B cell (primary cell): ENCODE data around the gene LCE2C. TPM values are rescaled to one million over a fixed set of nuclear protein-coding genes. Genes with fewer than 3 reads are reported as not detected.

ENCODE experiments used
- ATAC-seq: fragments of 200-7000 bp; cut with Tn5 transposase; one replicate; pipeline ENCODE4 v1.10.0; 2021; ENCODE audit warnings: low read depth, mild to moderate bottlenecking, moderate number of reproducible peaks, moderate library complexity
- CTCF ChIA-PET: fragments of 350-600 bp; sonication (Branson Sonifier 250); formaldehyde crosslinking; loops from one replicate; lab custom pipeline; 2021; ENCODE audit warnings: antibody characterized with exemption, inconsistent platforms; lab: Charles Lee
- POLR2A ChIA-PET: fragments of 350-600 bp; sonication (Branson Sonifier 250); formaldehyde crosslinking; loops from one replicate; lab custom pipeline; 2021; ENCODE audit warnings: antibody characterized with exemption; lab: Charles Lee
- DNase-seq: peaks from one replicate; pipeline ENCODE4 v3.0.0; 2013
- H2AFZ ChIP-seq: 2 replicates; pipeline ENCODE4 v1.6.1; 2012; ENCODE audit warnings: mild to moderate bottlenecking, low read depth, low read length; ENCODE audit not compliant: insufficient read depth, poor library complexity, severe bottlenecking
- H3K27ac ChIP-seq, 2 donors: 1 replicate in 1 of 2; 2 replicates in 1 of 2; pipeline ENCODE4 v1.5.1; 2012 to 2013; ENCODE audit warnings: low read length in 2 of 2, mild to moderate bottlenecking in 2 of 2, moderate library complexity in 1 of 2
- H3K27me3 ChIP-seq, 4 experiments: fragments of 200-600 bp in 1 of 4; sonication (generic) in 1 of 4; replicated peaks in 1 of 4; 1 replicate in 2 of 4; 2 replicates in 2 of 4; pipeline versions ENCODE4 v1.6.1 to v1.7.0; 2013 to 2016; ENCODE audit warnings: low read length in 3 of 4, mild to moderate bottlenecking in 2 of 4, mixed read lengths in 1 of 4, moderate library complexity in 1 of 4; ENCODE audit not compliant: insufficient read depth in 4 of 4, control insufficient read depth in 3 of 4; ENCODE audit errors: control extremely low read depth in 1 of 4
- H3K36me3 ChIP-seq, 2 experiments: replicated peaks in 1 of 2; 1 replicate in 1 of 2; 2 replicates in 1 of 2; pipeline versions ENCODE4 v1.6.1 to v1.7.1; 2013; ENCODE audit warnings: low read length in 1 of 2; ENCODE audit not compliant: insufficient read depth in 2 of 2, control insufficient read depth in 1 of 2; ENCODE audit errors: control extremely low read depth in 1 of 2, extremely low read depth in 1 of 2
- H3K4me1 ChIP-seq, 2 donors: fragments of 200-600 bp in 1 of 2; sonication (generic) in 1 of 2; 1 replicate in 1 of 2; 2 replicates in 1 of 2; pipeline versions ENCODE4 v1.5.1 to v1.6.1; 2013 to 2017; ENCODE audit warnings: low read length in 2 of 2; ENCODE audit not compliant: control insufficient read depth in 2 of 2, insufficient read depth in 2 of 2
- H3K4me2 ChIP-seq: replicated peaks from 2 replicates; pipeline ENCODE3; 2012; ENCODE audit warnings: mild to moderate bottlenecking, low read depth, low read length; ENCODE audit not compliant: poor library complexity, severe bottlenecking
- H3K4me3 ChIP-seq, 5 experiments: fragments of 200-600 bp in 1 of 5; sonication (generic) in 1 of 5; 1 replicate in 3 of 5; 2 replicates in 2 of 5; pipeline versions ENCODE4 v1.5.1 to v1.7.0; 2011 to 2016; ENCODE audit warnings: low read length in 4 of 5, mild to moderate bottlenecking in 4 of 5, low read depth in 2 of 5, control low read depth in 1 of 5, moderate library complexity in 1 of 5; ENCODE audit not compliant: insufficient read depth in 1 of 5; ENCODE audit errors: control extremely low read depth in 1 of 5, extremely low read depth in 1 of 5
- H3K79me2 ChIP-seq: fragments of 200-600 bp; sonication (generic); one replicate; pipeline ENCODE4 v1.6.0; 2016; ENCODE audit warnings: low read length; ENCODE audit not compliant: control insufficient read depth, insufficient read depth
- H3K9ac ChIP-seq: fragments of 200-600 bp; sonication (generic); 2 replicates; pipeline ENCODE4 v1.6.1; 2017; ENCODE audit warnings: mild to moderate bottlenecking, low read length, moderate library complexity
- H3K9me3 ChIP-seq, 3 donors: one replicate each; pipeline versions ENCODE4 v1.6.1 to v1.7.1; 2013; ENCODE audit warnings: low read length in 2 of 3; ENCODE audit not compliant: control insufficient read depth in 2 of 3, insufficient read depth in 1 of 3; ENCODE audit errors: control extremely low read depth in 1 of 3
- H4K20me1 ChIP-seq: 2 replicates; pipeline ENCODE4 v1.6.0; 2012; ENCODE audit warnings: mild to moderate bottlenecking, low read length; ENCODE audit not compliant: insufficient read depth, control insufficient read depth, poor library complexity, severe bottlenecking
- H3K27ac Mint-ChIP-seq: one replicate; pipeline ENCODE4 v1.8.0; 2021; ENCODE audit warnings: mixed read lengths
- H3K27me3 Mint-ChIP-seq: one replicate; pipeline ENCODE4 v1.8.0; 2021; ENCODE audit warnings: mixed read lengths
- H3K4me1 Mint-ChIP-seq: one replicate; pipeline ENCODE4 v1.8.0; 2021; ENCODE audit warnings: mixed read lengths
- H3K4me3 Mint-ChIP-seq: one replicate; pipeline ENCODE4 v1.8.0; 2021; ENCODE audit warnings: mixed read lengths
- H3K9me3 Mint-ChIP-seq: one replicate; pipeline ENCODE4 v1.8.0; 2022; ENCODE audit warnings: mixed read lengths; ENCODE audit not compliant: insufficient read depth
- EZH2 ChIP-seq: IDR thresholded peaks from 2 replicates; pipeline ENCODE4 v1.6.1; 2012; ENCODE audit warnings: borderline replicate concordance, low read depth, mild to moderate bottlenecking, moderate library complexity, low read length; ENCODE audit not compliant: insufficient read depth, poor library complexity, severe bottlenecking
- intact Hi-C: fragments of 100-400 bp; cut with micrococcal nuclease; formaldehyde crosslinking; loops from one replicate; pipeline ENCODE4 v1.10.0; 2022
- polyA plus RNA-seq: library from polyadenylated mRNA; depleted of rRNA; stranded (reverse); fragments of >200 nt; gene quantifications from 2 replicates; pipeline ENCODE4 v1.2.3, GENCODE V29; 2012
- total RNA-seq, 2 donors: library from RNA; stranded (reverse); fragments of 120-200 nt in 1 of 2; gene quantifications; 1 replicate in 1 of 2; 2 replicates in 1 of 2; pipeline versions ENCODE4 v1.2.3 to v1.2.4, GENCODE V29; 2013 to 2022
- TF ChIP-seq, protein P1 (sequence below): fragments of 200-600 bp; IDR thresholded peaks from one replicate; pipeline ENCODE4 v1.8.0; 2022; ENCODE audit warnings: antibody characterized with exemption, mild to moderate bottlenecking

The LCE2C gene
- total and polyA plus RNA-seq, 2 donors (not counting 1 experiment from before 2014, with no cell fraction given) = not detected

GRCh38 chr1:152725261-152725660, 50.2 kb downstream of the LCE2C start:
- Mint-ChIP-seq H3K27me3 (peaks cover 25% of the 10 kb centered on the region), H3K27ac (no peak overlapping the region), H3K9me3 (no peaks in the 10 kb centered on the region), H3K4me3 (no peak overlapping the region), H3K4me1 (no peaks in the 10 kb centered on the region)
- CTCF ChIA-PET = no interaction called here
- H3K4me3 ChIP-seq = no peak overlapping the region
- ATAC-seq (no peak), DNase-seq (no peak)
- H3K79me2 ChIP-seq = no peaks in the 10 kb centered on the region
- no peaks in the 10 kb centered on the region for H4K20me1 ChIP-seq
- no peaks in the 10 kb centered on the region for H3K36me3 ChIP-seq
- no peak overlapping the region for H3K27ac ChIP-seq
- H3K4me2 ChIP-seq = no peak overlapping the region
- no peaks in the 10 kb centered on the region for H3K4me1 ChIP-seq
- H3K27me3 ChIP-seq = no peaks in the 10 kb centered on the region
- H3K9ac ChIP-seq = no peak overlapping the region
- intact Hi-C loops = no loop called here
- POLR2A ChIA-PET = no interaction called here
- no peaks in the 10 kb centered on the region for H3K9me3 ChIP-seq
- H2AFZ ChIP-seq = no peak overlapping the region
- TF ChIP-seq EZH2 = no peak
- TF ChIP-seq, protein P1, sequence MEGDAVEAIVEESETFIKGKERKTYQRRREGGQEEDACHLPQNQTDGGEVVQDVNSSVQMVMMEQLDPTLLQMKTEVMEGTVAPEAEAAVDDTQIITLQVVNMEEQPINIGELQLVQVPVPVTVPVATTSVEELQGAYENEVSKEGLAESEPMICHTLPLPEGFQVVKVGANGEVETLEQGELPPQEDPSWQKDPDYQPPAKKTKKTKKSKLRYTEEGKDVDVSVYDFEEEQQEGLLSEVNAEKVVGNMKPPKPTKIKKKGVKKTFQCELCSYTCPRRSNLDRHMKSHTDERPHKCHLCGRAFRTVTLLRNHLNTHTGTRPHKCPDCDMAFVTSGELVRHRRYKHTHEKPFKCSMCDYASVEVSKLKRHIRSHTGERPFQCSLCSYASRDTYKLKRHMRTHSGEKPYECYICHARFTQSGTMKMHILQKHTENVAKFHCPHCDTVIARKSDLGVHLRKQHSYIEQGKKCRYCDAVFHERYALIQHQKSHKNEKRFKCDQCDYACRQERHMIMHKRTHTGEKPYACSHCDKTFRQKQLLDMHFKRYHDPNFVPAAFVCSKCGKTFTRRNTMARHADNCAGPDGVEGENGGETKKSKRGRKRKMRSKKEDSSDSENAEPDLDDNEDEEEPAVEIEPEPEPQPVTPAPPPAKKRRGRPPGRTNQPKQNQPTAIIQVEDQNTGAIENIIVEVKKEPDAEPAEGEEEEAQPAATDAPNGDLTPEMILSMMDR = no peak

Other genes starting within 250 kb of the LCE2C start
- not detected in 2 replicates for gene LCE5A, start 164.5 kb upstream of the LCE2C start, total RNA-seq
- gene LCE5A, start 164.5 kb upstream of the LCE2C start, polyA plus RNA-seq = not detected in 2 replicates
- not detected in 2 replicates for gene CRCT1, start 160.8 kb upstream of the LCE2C start, total RNA-seq
- gene CRCT1, start 160.8 kb upstream of the LCE2C start, polyA plus RNA-seq = not detected in 2 replicates
- gene LCE3E, start 108.5 kb upstream of the LCE2C start, total RNA-seq = not detected in 2 replicates
- gene LCE3E, start 108.5 kb upstream of the LCE2C start, polyA plus RNA-seq = not detected in 2 replicates
- not detected in 2 replicates for gene LCE3D, start 94.8 kb upstream of the LCE2C start, total RNA-seq
- not detected in 2 replicates for gene LCE3D, start 94.8 kb upstream of the LCE2C start, polyA plus RNA-seq
- not detected in 2 replicates for gene LCE3C, start 75.0 kb upstream of the LCE2C start, total RNA-seq
- not detected in 2 replicates for gene LCE3C, start 75.0 kb upstream of the LCE2C start, polyA plus RNA-seq
- gene LCE3B, start 61.5 kb upstream of the LCE2C start, total RNA-seq = not detected in 2 replicates
- not detected in 2 replicates for gene LCE3B, start 61.5 kb upstream of the LCE2C start, polyA plus RNA-seq
- not detected in 2 replicates for gene LCE3A, start 52.2 kb upstream of the LCE2C start, total RNA-seq
- not detected in 2 replicates for gene LCE3A, start 52.2 kb upstream of the LCE2C start, polyA plus RNA-seq
- gene LCE2D, start 11.9 kb upstream of the LCE2C start, total RNA-seq = not detected in 2 replicates
- gene LCE2D, start 11.9 kb upstream of the LCE2C start, polyA plus RNA-seq = not detected in 2 replicates
- not detected in 2 replicates for gene LCE2B, start 10.8 kb downstream of the LCE2C start, total RNA-seq
- gene LCE2B, start 10.8 kb downstream of the LCE2C start, polyA plus RNA-seq = not detected in 2 replicates
- not detected in 2 replicates for gene LCE2A, start 23.1 kb downstream of the LCE2C start, total RNA-seq
- not detected in 2 replicates for gene LCE2A, start 23.1 kb downstream of the LCE2C start, polyA plus RNA-seq
- not detected in 2 replicates for gene LCE4A, start 32.9 kb downstream of the LCE2C start, total RNA-seq
- not detected in 2 replicates for gene LCE4A, start 32.9 kb downstream of the LCE2C start, polyA plus RNA-seq
- not detected in 2 replicates for gene KPRP, start 82.7 kb downstream of the LCE2C start, total RNA-seq
- gene KPRP, start 82.7 kb downstream of the LCE2C start, polyA plus RNA-seq = not detected in 2 replicates
- gene LCE1F, start 99.9 kb downstream of the LCE2C start, total RNA-seq = not detected in 2 replicates
- not detected in 2 replicates for gene LCE1F, start 99.9 kb downstream of the LCE2C start, polyA plus RNA-seq
- gene LCE1E, start 111.0 kb downstream of the LCE2C start, total RNA-seq = not detected in 2 replicates
- gene LCE1E, start 111.0 kb downstream of the LCE2C start, polyA plus RNA-seq = not detected in 2 replicates
- not detected in 2 replicates for gene LCE1D, start 121.4 kb downstream of the LCE2C start, total RNA-seq
- gene LCE1D, start 121.4 kb downstream of the LCE2C start, polyA plus RNA-seq = not detected in 2 replicates
- not detected in 2 replicates for gene LCE1C, start 131.4 kb downstream of the LCE2C start, total RNA-seq
- gene LCE1C, start 131.4 kb downstream of the LCE2C start, polyA plus RNA-seq = not detected in 2 replicates
- gene LCE1B, start 136.7 kb downstream of the LCE2C start, total RNA-seq = not detected in 2 replicates
- gene LCE1B, start 136.7 kb downstream of the LCE2C start, polyA plus RNA-seq = not detected in 2 replicates
- gene LCE1A, start 152.2 kb downstream of the LCE2C start, total RNA-seq = not detected in 2 replicates
- not detected in 2 replicates for gene LCE1A, start 152.2 kb downstream of the LCE2C start, polyA plus RNA-seq
- gene LCE6A, start 167.6 kb downstream of the LCE2C start, total RNA-seq = not detected in 2 replicates
- not detected in 2 replicates for gene LCE6A, start 167.6 kb downstream of the LCE2C start, polyA plus RNA-seq
- gene LCE7A, start 184.7 kb downstream of the LCE2C start, total RNA-seq = not detected in 2 replicates
- gene LCE7A, start 184.7 kb downstream of the LCE2C start, polyA plus RNA-seq = not detected in 2 replicates
- not detected in 2 replicates for gene SMCP, start 203.0 kb downstream of the LCE2C start, total RNA-seq
- not detected in 2 replicates for gene SMCP, start 203.0 kb downstream of the LCE2C start, polyA plus RNA-seq
- gene IVL, start 233.3 kb downstream of the LCE2C start, total RNA-seq = not detected in 2 replicates
- gene IVL, start 233.3 kb downstream of the LCE2C start, polyA plus RNA-seq = not detected in 2 replicates